ENCODE results near the gene TEP1. TPM values are rescaled to one million over a fixed set of nuclear protein-coding genes. Genes with fewer than 3 reads are reported as not detected.

The TEP1 gene
- total and polyA plus RNA-seq, 12 donors = 8.7 to 59.8 (median 30.8) TPM

GRCh38 chr14:20331053-20331613, 82.2 kb downstream of the TEP1 start:
- H3K27ac ChIP-seq = no peak overlapping the region
- H3K27me3 ChIP-seq = no peaks in the 10 kb centered on the region
- H3K4me3 ChIP-seq = no peak overlapping the region
- H3K36me3 ChIP-seq (replicated peaks in 1 of 2) = peaks cover 0 to 2% of the 10 kb centered on the region in 2 donors
- H3K9me3 ChIP-seq (replicated peaks in 1 of 3) = no peaks in the 10 kb centered on the region
- H3K4me1 ChIP-seq (replicated peaks in 1 of 2) = peaks cover 18 to 32% of the 10 kb centered on the region in 2 donors
- no peak for TF ChIP-seq POLR2A (IDR thresholded peaks at IDR 0.05)
- no peak for TF ChIP-seq CTCF (IDR thresholded peaks at IDR 0.05)
- WGBS, 4 donors = 57 to 75% (median 69%) methylated on average over 2 of the region's 2 CpGs
- no peak for DNase-seq
- intact Hi-C loops (cut with DNase I) = no loop called here

- peaks cover 0 to 16% of the 10 kb centered on the region in 2 donors for H3K36me3 ChIP-seq (replicated peaks in 1 of 2)
- no peak overlapping the region for H3K4me3 ChIP-seq
- intact Hi-C loops (cut with DNase I) = loop anchor here in 1 of 2 donors (5.0 to 10.0 kb wide), 2 partner anchors 278 to 355 kb away; partner anchors contain the start of genes ANG and RNASE4
- WGBS, 4 donors = 45 to 95% (median 80%) methylated on average over 2 of the region's 2 CpGs
- no peak overlapping the region for H3K27ac ChIP-seq
- peaks cover 18 to 32% of the 10 kb centered on the region in 2 donors for H3K4me1 ChIP-seq (replicated peaks in 1 of 2)
- DNase-seq = no peak
- TF ChIP-seq POLR2A (IDR thresholded peaks at IDR 0.05) (no peak), CTCF (IDR thresholded peaks at IDR 0.05) (no peak)
- no peaks in the 10 kb centered on the region for H3K9me3 ChIP-seq (replicated peaks in 1 of 3)
- H3K27me3 ChIP-seq = no peaks in the 10 kb centered on the region
Observed at GRCh38 chr14:20329355-20329754, 83.9 kb downstream of the TEP1 start.

GRCh38 chr14:20328705-20329104, 84.6 kb downstream of the TEP1 start:
- 45 to 52% (median 49%) methylated on average over 2 of the region's 2 CpGs for WGBS, 4 donors
- peaks cover 0 to 21% of the 10 kb centered on the region in 2 donors for H3K36me3 ChIP-seq (replicated peaks in 1 of 2)
- H3K4me1 ChIP-seq (replicated peaks in 1 of 2) = peaks cover 18 to 31% of the 10 kb centered on the region in 2 donors
- H3K4me3 ChIP-seq = no peak overlapping the region
- no peaks in the 10 kb centered on the region for H3K9me3 ChIP-seq (replicated peaks in 1 of 3)
- TF ChIP-seq CTCF (IDR thresholded peaks at IDR 0.05) (no peak), POLR2A (IDR thresholded peaks at IDR 0.05) (no peak)
- intact Hi-C loops (cut with DNase I) = loop anchor here in 1 of 2 donors (5.0 to 10.0 kb wide), 2 partner anchors 279 to 356 kb away; partner anchors contain the start of genes ANG and RNASE4
- no peak overlapping the region for H3K27ac ChIP-seq
- no peaks in the 10 kb centered on the region for H3K27me3 ChIP-seq
- no peak for DNase-seq

- H3K36me3 ChIP-seq (replicated peaks in 1 of 2) = peaks cover 0 to 21% of the 10 kb centered on the region in 2 donors
- peak overlapping the region in 4 of 5 donors; percentile 10 to 63 (median 54) for H3K27ac ChIP-seq
- no peaks in the 10 kb centered on the region for H3K9me3 ChIP-seq (replicated peaks in 1 of 3)
- no peaks in the 10 kb centered on the region for H3K27me3 ChIP-seq
- H3K4me3 ChIP-seq = no peak overlapping the region
- no peak for TF ChIP-seq POLR2A (IDR thresholded peaks at IDR 0.05)
- TF ChIP-seq CTCF (IDR thresholded peaks at IDR 0.05) = peak; percentile 70 to 93 (median 88)
- H3K4me1 ChIP-seq (replicated peaks in 1 of 2) = peaks cover 12 to 22% of the 10 kb centered on the region in 2 donors
- intact Hi-C loops (cut with DNase I) = loop anchor here in 1 of 2 donors (5.0 to 10.0 kb wide), 2 partner anchors 280 to 358 kb away; partner anchors contain the start of genes ANG and RNASE4
- 22 to 27% (median 23%) methylated on average over 8 of the region's 8 CpGs for WGBS, 4 donors
- peak in 3 of 7 donors; percentile 19 to 42 (median 31) for DNase-seq
Observed at GRCh38 chr14:20327005-20327869, 86.1 kb downstream of the TEP1 start.
